ENCODE measurements around the gene PLEK. TPM values are rescaled to one million over a fixed set of nuclear protein-coding genes. Genes with fewer than 3 reads are reported as not detected.

The PLEK gene, protein sequence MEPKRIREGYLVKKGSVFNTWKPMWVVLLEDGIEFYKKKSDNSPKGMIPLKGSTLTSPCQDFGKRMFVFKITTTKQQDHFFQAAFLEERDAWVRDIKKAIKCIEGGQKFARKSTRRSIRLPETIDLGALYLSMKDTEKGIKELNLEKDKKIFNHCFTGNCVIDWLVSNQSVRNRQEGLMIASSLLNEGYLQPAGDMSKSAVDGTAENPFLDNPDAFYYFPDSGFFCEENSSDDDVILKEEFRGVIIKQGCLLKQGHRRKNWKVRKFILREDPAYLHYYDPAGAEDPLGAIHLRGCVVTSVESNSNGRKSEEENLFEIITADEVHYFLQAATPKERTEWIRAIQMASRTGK
- total RNA-seq: 3.7 TPM

DNA sequence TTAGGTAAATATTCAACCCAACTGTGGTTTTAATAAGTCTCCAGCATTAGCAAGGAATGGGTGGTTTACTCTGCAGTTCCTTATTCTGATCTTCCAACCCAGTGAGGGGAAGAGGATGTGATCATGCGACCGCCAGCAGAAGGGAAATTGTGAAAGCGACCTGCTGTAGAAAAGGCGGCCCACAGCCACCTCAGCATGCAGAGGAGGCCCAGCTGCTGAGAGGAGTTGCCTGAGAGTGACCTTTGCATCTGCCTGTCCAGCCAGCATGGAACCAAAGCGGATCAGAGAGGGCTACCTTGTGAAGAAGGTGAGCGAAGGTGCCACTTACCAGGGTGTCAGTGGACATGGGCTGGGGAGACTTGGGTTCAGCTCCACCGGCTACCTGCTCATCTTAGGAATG lies at the start of gene PLEK:
TSS of gene PLEK (plus strand) at position 196 of the 400 bp plus-strand sequence. CDS start at position 266, 70 bp downstream.

DNA sequence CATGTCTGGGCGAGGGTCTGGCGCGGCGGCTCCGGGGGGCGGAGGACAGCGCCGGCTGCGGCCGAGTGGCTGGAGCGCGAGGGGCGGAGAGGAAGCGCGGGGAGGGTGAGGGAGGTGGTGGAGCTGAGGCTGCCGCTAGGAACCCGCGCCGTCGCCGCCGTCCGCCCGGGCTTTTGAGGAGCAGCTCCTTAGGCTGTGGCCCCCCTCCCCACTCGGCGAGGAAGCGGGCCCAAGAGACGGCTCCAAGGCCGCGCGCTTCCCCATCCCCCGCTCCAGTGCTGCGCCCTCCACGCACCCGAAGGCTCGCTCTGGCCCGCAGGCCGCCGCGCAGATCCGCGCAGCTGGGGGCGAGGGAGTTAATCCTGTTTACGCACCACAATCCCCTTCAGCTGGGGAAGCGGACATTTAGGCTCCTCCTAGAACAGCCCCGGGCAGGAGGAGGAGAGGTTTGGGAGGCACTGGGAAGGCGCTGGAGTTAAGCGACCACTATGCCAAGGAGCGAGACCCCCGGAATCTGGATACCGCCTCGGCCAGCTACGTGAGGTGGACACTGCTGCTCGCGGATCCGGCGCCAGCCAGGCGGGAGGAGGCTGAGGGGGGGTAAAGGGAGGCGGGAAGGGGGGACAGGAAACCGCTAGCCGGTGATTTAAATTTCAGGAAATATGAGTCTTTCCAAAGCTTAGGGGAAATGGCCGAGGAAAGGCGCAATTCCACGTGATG lies 45.5 kb upstream of the PLEK start, which contains the start of gene CNRIP1:
TSS of gene CNRIP1 (minus strand) at position 552 of the 720 bp plus-strand sequence. CDS start at position 3, 549 bp downstream.

Other genes starting within 250 kb of the PLEK start
- gene PNO1, start 207.4 kb upstream of the PLEK start, total RNA-seq: 13.4 TPM
- 102 TPM for gene PPP3R1, start 112.8 kb upstream of the PLEK start, total RNA-seq
- 80.5 TPM for gene CNRIP1, start 45.3 kb upstream of the PLEK start, total RNA-seq
- gene FBXO48, start 102.0 kb downstream of the PLEK start, total RNA-seq: 1.4 TPM
- 17.8 TPM for gene APLF, start 102.3 kb downstream of the PLEK start, total RNA-seq

Measured in diencephalon (tissue), 1 donor.